Fibroblast of skin of left biceps (primary cell): Measurements from ENCODE around the gene RASAL1.

Source experiments
- DNase-seq, 2 experiments: peaks; one replicate each; pipeline ENCODE4 v3.0.0-alpha.2; 2013; ENCODE audit warnings: low read depth in 2 of 2

The RASAL1 gene

DNA sequence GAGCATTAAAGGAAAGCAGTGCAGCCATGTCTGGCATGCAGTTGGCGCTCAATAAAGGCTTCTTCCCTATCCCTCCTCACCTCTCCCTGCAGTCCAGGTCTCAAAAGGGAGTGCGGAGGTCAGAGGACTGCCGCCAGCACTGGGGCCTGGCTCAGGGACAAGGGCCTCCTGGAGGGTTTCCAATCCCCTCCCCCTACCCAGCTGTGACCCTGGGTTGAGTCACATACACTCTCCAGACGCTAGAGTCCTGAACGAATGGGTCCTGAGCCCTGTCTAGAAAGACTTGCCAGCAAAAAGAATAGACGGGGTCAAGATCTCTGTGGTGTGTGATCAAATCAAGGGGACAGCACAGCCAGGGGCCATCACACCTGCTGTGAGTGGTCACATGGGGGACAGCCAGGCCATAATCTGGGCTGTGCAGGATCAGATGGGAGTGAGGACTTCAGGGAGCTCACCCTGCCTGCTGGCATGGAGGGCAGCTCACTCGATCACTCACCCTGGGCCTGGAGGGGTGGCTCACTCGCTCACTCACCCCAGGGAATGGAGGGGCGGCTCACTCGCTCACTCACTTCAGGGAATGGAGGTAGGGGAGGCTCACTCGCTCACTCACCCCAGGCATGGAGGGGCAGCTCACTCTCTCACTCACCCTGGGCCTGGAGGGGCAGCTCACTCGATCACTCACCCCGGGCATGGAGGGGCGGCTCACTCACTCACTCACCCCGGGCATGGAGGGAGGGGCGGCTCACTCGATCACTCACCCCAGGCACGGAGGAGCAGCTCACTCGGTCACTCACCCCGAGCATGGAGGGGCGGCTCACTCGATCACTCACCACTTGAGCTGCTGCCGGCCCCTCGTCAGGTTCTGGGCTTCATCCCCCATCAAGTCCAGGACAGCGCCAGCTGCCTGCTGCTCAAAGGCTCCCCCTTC, 26.8 kb upstream of the RASAL1 start:
- DNase-seq = no peak

DNA sequence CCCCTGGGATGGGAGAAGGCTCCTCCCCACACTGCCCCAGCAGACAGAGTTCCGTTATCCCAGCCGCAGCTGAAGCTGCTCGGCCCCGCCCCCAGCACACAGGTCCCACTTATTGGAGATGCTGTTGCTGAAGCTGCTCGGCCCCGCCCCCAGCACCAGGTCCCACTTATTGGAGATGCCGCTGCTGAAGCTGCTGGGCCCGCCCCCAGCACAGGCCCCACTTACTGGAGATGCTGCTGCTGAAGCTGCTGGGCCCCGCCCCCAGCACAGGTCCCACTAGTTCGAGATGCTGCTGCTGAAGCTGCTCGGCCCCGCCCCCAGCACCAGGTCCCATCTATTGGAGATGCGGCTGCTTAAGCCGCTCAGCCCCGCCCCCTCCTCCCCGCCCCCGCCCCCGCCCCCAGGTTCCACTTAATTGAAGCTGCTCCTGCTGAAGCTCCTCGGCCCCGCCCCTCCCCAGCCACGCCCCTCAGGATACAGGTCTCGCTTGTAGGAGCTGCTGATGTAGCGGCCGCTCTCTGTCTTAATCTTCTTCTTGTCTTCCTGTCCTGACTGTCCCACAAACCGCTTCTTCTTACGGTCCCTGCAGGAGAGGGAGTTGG, 26.0 kb upstream of the RASAL1 start:
- no peak for DNase-seq

DNA sequence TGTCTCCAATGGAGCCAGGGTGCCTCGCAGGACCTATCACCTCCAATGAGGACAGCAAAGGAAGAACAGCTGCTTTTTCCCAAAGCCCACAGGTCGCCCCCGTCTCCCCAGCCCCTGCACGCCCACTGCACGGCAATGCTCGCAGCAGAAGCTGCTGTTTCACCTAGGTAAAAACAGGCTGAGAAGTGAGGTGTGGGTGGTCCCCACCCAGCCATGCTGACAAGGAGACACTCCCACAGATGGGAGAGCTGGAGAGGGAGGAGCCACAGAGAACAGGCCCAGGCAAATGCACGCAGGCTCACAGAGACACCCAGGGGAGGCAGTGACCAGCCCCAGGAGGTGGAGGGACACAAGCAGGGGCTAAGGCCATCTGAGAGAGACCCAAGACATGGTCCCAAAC, 24.4 kb upstream of the RASAL1 start:
- no peak for DNase-seq

DNA sequence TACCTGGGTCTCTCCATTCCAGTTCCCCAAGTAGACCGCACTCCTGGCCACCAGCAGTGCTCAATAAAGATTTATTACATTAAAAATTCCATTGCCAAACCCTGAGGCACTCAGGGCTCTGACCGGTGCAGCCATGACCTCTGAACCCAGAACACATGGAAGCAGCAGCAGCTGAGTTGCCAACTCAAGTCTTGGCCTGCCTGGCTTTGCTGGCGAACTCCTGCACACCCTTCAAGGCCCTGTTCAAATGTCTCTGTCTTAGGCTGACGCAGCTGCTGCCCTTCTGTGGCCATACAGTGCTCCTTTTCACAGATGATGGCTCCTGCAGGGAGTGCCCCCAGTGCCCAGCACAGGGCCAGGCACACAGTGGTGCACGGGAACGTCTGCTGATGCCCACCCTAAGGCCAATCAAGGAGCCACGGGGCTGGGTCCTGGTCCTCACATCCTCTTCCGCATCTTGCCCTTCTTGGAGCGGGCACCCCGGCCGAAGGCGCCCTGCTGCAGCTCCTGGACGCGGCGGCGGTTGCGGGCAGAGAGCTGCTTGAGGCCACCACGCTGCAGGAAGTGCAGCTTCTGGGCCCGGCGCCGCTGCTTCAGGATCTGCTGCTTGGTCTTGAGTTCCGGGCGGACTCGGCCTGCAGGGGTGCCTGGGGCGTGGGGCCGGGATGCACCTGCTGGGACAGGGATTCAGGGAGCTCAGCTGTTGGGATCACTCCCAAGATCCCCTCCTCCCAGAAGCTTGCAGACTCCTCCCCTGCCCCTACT, 23.1 kb upstream of the RASAL1 start:
- DNase-seq = no peak

DNA sequence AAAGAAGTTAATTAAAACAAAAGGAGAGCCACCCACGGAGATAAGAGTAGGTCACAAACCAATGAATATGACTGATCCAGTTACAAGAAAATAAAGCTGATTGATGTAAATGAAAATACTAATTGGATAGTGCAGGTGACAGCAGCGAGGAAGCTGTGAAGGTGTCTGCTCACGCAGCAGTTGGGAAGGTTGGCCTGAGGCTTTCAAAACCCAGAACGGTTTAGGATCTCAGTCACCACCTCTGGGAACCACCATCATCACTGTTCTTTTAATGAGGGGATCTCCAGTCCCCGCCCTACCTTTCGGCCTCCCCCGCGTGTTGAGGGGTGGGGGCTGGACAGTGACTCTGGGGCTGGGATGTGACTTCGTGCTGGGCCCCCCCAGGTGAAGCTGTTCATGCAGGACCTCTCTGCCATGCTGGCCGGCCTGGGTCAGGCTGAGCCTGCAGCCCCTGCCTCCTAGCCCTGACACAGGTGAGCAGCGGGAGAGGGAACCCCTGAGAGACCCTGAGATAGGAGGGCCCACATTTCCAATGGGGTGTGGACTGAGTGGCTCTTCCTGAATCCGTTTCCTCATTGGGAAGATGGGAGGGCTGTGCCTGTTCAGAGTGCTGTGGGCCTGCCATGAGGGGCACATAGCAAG, 21.8 kb upstream of the RASAL1 start:
- DNase-seq = no peak

DNA sequence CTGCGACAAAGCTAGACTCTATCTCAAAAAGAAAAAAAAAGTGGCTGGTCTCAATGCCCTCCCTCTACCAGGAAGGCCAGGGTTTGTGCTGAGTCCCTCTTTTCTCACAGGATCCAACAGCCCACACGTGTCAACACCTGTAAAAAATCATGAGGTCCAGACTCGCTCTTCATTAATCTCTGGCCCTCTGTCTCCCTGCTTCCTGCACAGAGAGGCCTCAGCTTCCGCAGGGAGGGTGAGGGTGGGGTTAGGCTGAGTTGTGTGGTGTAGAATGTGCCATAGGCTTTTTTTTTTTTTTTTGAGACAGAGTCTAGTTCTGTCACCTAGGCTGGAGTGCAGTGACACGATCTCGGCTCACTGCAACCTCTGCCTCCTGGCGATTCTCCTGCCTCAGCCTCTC, 20.1 kb upstream of the RASAL1 start:
- DNase-seq = no peak

DNA sequence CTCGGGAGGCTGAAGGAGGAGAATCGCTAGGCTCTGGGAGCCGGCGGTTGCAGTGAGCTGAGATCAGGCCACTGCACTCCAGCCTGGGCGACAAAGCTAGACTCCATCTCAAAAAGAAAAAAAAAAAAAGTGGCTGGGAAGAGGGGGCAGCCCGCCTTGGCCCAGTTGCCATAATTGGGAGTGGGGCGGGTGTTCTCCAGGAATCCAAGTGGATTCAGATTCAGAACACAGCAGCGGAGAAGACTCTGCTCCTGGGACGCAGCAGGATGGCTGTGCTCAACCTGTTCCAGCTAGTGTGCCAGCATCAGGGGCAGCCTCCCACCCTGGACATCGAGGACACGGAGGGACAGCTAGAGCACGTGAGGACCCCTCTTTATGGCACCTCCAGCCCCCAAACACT, 19.5 kb upstream of the RASAL1 start:
- DNase-seq = no peak

DNA sequence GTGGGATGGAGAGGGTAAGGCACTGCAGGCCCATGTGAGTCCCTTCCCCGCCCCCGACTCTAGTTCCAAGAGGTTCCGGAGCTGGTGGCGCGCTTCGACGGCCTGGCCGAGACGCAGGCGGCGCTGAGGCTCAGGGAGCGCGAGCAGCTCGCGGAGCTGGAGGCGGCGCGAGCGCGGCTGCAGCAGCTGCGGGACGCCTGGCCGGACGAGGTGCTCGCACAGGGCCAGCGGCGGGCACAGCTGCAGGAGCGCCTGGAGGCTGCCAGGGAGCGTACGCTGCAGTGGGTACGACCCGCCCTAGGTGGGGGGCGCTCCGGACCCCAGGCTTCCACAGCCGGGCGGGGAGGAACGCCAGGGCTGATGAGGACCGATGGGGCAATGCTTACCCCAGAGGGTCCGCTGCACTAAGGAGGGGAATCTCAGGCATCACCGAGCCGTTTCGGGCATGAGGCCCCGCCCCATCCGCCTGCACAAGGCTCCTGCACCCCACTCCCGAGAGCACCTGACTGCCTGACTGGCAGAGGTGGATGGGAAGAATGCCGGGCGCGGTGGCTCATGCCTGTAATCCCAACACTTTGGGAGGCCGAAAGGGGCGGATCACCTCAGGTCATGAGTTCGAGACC, 18.9 kb upstream of the RASAL1 start:
- no peak for DNase-seq

DNA sequence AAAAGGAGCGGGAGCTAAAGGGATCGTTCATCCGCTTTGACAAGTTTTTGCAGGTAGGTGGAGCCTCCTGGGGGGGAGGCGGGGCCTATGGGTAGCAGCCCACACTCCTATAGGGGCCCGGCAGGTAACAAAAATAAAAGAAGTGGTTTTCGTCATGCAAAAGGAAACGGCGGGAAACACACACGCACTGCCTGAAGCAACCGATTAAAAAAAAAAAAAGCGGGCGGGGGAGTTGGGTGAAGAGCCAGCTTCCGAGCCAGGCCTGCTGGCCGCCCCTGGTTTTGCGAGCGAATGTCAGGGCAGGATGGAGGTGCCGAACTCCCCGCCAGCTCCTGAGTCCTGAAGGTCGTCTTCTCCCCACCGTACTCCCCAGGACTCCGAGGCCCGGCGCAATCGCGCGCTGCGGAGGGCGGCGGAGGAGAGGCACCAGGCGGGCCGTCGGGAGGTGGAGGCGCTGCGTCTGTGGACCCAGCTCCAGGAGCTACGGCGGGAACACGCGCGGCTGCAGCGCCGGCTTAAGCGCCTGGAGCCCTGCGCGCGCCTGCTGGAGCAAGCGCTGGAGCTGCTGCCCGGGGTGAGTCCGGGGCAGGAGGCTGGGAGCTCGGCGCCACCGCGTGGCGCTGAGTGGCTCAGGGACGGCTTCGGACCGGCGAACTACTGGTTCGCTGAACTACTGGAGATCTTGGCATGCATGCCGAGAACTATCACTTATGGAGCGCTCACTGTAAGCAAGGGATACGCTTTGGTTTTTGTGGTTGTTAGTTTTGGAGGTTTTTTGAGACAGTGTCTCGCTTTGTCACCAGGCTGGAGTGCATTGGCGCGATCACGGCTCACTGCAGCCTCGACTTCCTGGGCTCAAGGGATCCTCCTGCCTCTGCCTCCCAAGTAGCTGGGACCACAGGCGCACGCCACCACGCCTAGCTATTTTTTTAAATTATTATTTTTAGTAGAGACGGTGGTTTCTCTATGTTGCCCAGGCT, 17.6 kb upstream of the RASAL1 start:
- DNase-seq = peak in 1 of 2 experiments; percentile 15

DNA sequence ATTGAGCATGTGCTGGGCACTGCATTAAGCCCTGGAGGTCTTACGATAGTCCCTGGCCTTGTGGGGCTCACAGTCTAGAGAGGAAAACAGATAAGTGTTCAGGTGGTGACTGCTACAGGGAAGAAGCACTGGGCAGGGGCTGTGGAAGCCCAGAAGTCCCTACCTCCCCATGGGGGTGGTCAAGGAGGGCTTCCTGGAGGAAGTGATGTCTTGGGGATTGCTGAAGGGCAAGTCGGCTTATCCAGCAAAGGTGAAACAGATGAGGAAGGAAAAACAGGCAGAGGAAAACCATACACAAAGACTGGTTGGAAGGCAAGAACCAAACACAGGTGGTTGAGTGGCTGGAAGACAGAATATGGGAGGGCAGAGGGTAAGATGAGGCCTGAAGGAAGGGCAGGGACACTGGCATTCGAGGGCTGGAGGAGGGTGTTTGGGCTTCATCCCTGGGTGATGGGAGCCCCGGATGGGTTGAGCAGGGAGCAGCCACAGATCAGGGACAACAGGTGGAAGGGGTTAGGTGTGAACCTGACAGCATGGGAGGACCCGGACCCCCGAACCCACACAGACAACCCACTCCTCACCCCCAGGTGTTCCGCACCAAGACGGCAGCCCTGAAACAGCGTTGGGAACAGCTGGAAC, 16.8 kb upstream of the RASAL1 start:
- DNase-seq = no peak

DNA sequence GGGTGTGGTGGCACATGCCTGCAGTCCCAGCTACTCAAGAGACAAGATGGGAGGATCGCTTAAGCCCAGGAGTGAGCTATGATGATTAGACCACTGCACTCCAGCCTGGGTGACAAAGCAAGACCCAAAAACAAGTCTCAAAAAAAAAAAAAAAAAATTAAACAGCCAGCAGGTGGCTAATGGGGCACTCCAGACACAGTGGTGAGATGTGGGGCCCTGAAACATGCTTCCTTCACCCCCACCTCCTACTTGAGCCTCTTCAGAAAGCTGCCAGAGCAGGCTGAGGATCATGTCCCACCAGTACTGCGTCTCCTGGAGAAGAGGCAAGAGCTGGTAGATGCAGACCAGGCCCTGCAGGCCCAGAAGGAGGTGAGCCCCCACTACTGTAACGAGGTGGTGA, 16.1 kb upstream of the RASAL1 start:
- DNase-seq = no peak

DNA sequence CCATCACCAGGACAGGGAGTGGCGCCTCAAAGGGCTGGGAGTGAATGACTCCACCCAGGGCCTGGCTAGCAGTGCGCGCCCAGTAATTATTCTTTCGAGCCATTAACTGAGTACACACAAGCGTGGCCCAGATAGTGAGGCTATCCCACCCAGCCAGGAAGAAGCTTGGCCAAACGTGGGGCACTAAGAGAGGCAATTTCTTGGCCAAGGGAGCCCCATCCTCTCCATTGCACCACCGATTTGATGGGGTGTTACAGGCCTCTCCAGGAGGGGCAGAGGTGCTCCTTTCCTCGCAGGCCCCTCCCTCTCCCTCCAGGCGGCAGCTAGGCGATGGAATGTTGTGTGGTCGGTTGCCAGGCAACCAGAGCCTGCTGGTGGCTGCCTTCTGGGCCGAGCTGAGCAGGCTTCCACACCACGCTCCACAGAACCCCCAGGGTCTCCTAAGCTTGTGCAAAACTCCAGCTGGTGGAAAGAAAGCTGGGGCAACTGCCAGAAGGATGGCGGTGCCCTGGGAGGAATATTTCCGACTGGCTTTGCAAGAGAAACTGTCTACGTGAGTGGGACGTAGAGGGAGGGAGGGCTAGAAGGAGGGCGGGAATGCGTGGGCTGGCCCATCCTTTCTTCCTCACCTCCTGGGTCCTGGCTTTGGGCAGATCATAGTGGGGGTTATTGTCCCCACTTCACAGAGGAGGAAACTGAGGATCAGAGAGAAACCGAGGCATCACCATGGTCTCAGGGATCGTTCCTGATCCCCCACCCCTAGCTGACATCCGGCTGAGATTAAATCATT, 14.0 kb upstream of the RASAL1 start, which contains the start of gene CFAP73:
TSS of gene CFAP73 (plus strand) at position 364 of the 790 bp plus-strand sequence. CDS start at position 498, 134 bp downstream.
- peak; percentile 57 to 63 for DNase-seq

DNA sequence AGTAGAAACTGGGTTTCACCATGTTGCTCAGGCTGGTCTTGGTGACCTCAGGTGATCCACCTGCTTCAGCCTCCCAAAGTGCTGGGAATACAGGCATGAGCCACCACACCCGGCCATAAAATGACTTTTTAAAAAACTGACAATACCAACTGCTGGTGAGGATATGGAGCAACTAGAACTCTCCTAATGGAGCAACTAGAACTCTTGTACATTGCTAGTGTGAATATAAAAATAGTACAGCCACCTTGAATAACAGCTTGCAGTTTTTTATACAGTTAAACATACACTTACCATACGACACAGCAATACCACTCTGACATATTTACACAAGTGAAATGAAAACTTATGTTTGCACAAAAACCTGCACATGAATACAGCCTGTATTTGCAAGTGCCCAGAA, 11.4 kb upstream of the RASAL1 start:
- no peak for DNase-seq

DNA sequence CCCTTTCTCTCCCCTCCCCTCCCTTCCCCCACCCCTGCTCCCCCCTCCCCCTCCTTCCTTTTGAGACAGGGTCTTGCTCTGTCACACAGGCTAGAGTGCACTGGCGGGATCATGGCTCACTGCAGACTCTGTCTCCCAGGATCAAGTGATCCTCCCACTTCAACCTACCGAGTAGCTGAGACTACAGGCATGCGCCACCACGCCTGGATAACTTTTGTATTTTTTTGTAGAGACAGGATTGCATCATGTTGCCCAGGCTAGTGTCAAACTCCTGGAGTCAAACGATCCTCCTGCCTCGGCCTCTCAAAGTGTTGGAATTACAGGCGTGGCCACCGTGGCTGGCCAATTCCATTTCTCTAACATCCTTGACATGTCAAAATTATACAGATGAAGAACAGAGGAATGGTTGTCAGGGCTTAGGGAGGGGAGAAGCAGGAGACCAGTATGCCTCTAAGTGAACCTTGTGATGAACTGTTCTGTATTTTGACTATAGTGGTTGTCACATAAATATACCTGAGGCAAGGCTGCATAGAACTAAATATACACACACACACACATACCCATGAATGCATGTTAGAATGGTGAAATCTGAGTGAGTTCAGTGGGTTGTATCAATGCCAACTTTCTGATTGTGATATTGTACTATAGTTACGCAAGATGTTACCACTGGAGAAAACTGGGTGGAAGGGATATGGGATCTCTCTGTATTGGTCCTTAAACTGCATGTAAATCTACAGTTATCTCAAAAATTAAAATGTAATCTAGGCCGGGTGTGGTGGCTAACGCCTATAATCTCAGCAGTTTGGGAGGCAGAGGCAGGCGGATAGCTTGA, 10.4 kb upstream of the RASAL1 start:
- DNase-seq = no peak

DNA sequence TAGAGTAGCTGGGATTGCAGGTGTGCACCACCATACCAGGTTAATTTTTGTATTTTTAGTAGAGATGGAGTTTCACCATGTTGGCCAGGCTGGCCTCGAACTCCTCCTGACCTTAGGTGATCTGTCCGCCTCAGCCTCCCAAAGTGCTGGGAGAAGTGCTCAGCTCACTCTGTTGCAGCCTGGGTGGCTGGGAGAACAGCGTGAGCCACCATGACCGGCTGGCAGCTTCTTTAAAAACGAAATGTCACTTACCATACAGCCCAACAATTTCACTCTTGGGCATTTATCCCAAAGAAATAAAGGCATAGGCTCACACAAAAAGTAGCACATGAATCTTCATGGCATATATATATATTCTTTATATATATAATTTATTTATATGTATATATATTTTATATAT, 9.2 kb upstream of the RASAL1 start:
- no peak for DNase-seq

DNA sequence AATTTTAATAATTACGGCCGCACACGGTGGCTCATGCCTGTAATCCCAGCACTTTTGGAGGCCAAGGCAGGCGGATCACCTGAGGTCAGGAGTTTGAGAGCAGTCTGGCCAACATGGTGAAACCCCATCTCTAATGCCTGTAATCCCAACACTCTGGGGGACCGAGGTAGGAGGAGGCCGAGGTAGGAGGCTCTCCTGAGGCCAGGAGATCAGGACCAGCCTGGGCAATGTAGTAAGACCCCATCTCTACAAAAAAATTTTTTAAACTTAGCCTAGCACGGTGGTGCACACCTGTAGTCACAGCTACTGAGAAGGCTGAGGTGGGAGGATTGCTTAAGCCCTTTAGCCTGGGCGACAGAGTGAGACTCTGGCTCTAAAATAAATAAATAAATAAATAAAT, 8.4 kb upstream of the RASAL1 start:
- no peak for DNase-seq

DNA sequence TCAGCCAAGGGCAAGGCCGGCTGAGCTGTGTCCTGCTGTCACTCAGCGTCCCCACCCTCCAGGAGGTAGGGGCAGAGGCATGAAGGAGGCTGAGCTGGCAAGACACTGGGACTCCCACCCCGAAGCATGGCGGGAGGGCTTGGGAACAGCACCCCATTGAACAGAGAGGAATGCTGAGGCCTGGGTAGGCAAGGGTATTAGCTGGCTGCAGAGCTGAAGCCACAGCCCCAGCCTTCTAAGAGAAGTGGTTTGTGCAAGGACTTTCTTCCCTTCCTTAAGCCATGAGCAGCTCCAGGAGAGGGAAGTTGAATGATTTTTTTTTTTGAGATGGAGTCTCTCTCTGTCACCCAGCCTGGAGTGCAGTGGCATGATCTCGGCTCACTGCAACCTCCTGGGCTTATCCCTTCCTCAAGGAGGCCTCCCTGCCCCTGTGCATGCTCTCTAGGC, 7.3 kb upstream of the RASAL1 start:
- DNase-seq = no peak
